ENCODE data around the gene STIMATE.
A peak's percentile ranks its signal among the peaks of the same experiment; 100 is the strongest.

The STIMATE gene

GRCh38 chr3:52852419-52852818 is 44.9 kb downstream of the STIMATE start:
- Histone ChIP-seq H3K36me3 (ENCODE audit: control insufficient read depth in 2 of 2, insufficient read depth in 1 of 2, low read length in 2 of 2) (peaks cover 0 to 43% of the 10 kb centered on the region in 2 experiments; a peak in 2 of 3 replicates), H3K4me1 (ENCODE audit: control insufficient read depth, insufficient read depth, low read length) (no peaks in the 10 kb centered on the region), H3K27ac (ENCODE audit: extremely low read depth, low read depth, low read length) (no peak overlapping the region), H3K4me3 (ENCODE audit: low read depth, low read length) (no peak overlapping the region), H3K9me3 (ENCODE audit: control insufficient read depth, insufficient read depth, low read depth, low read length) (no peaks in the 10 kb centered on the region)
- POLR2A ChIA-PET = no interaction called here
- CTCF ChIA-PET = interaction anchor here (0.6 to 2.2 kb wide), 4 partner anchors 68 to 223 kb away, joined by 3 to 7 read pairs (median 4); no protein-coding TSS in a partner anchor
- TF ChIP-seq TSHZ1 (tag by site-specific recombination; IDR thresholded peaks at IDR 0.05; ENCODE audit: borderline replicate concordance) (no peak), ZNF514 (tag by site-specific recombination; IDR thresholded peaks at IDR 0.05) (no peak), ZBTB1 (tag by site-specific recombination; IDR thresholded peaks at IDR 0.05) (no peak), ZNF335 (tag by site-specific recombination; conservative IDR thresholded peaks at IDR 0.05) (no peak), HIC1 (tag by site-specific recombination; IDR thresholded peaks at IDR 0.05) (no peak), ZBTB17 (tag by site-specific recombination; IDR thresholded peaks at IDR 0.05) (no peak), ZNF610 (tag by site-specific recombination; IDR thresholded peaks at IDR 0.05; ENCODE audit: borderline replicate concordance) (no peak), GLI4 (tag by site-specific recombination; IDR thresholded peaks at IDR 0.05) (no peak)

GRCh38 chr3:52851348-52851747 is 46.0 kb downstream of the STIMATE start:
- H3K9me3 ChIP-seq (ENCODE audit: control insufficient read depth, insufficient read depth, low read depth, low read length) = no peaks in the 10 kb centered on the region
- no peak overlapping the region for H3K27ac ChIP-seq (ENCODE audit: extremely low read depth, low read depth, low read length)
- H3K4me3 ChIP-seq (ENCODE audit: low read depth, low read length) = no peak overlapping the region
- H3K36me3 ChIP-seq (ENCODE audit: control insufficient read depth in 2 of 2, insufficient read depth in 1 of 2, low read length in 2 of 2) = peaks cover 0 to 47% of the 10 kb centered on the region in 2 experiments; a peak in 2 of 3 replicates
- H3K4me1 ChIP-seq (ENCODE audit: control insufficient read depth, insufficient read depth, low read length) = no peaks in the 10 kb centered on the region
- ChIA-PET POLR2A (no interaction called here), CTCF (interaction anchor here (1.0 to 1.6 kb wide), 5 partner anchors 21 to 224 kb away, joined by 3 to 4 read pairs (median 3); no protein-coding TSS in a partner anchor)
- TF ChIP-seq ZNF211 (tag by site-specific recombination; IDR thresholded peaks at IDR 0.05; ENCODE audit: low read depth) (no peak), ZNF202 (tag by site-specific recombination; IDR thresholded peaks at IDR 0.05; ENCODE audit: borderline replicate concordance) (no peak), REST (tag by site-specific recombination; IDR thresholded peaks at IDR 0.05) (no peak), ZNF341 (tag by site-specific recombination; IDR thresholded peaks at IDR 0.05; ENCODE audit: low read depth) (no peak), ZNF19 (tag by site-specific recombination; IDR thresholded peaks at IDR 0.05; ENCODE audit: low read depth) (no peak), ZNF473 (tag by site-specific recombination; IDR thresholded peaks at IDR 0.05) (no peak), ZFP37 (tag by site-specific recombination; IDR thresholded peaks at IDR 0.05) (no peak), ZNF558 (tag by site-specific recombination; IDR thresholded peaks at IDR 0.05) (no peak), ZNF394 (tag by site-specific recombination; IDR thresholded peaks at IDR 0.05; ENCODE audit: borderline replicate concordance) (peak; percentile 81; the same call in 1 of the 2 replicates), ZNF404 (tag by site-specific recombination; IDR thresholded peaks at IDR 0.05) (no peak), ZNF843 (tag by site-specific recombination; IDR thresholded peaks at IDR 0.05) (no peak), ZNF510 (tag by site-specific recombination; IDR thresholded peaks at IDR 0.05; ENCODE audit: insufficient replicate concordance) (no peak), CTCF (tag by site-specific recombination; IDR thresholded peaks at IDR 0.05) (peak; percentile 74), ZNF274 (IDR thresholded peaks at IDR 0.05; ENCODE audit: low read length) (no peak), ZNF274 (tag by site-specific recombination; IDR thresholded peaks at IDR 0.05; ENCODE audit: borderline replicate concordance) (no peak), ZNF146 (tag by site-specific recombination; IDR thresholded peaks at IDR 0.05) (no peak)

Measured in HEK293 (cell line).